CD4-positive, alpha-beta T cell treated with Interleukin-21 for 1 hour (primary cell): ENCODE data around the gene GALNT10.
"Not testable (repeated sequence)": the region's sequence is repeated elsewhere in the genome, so short reads cannot be mapped to it uniquely, and the experiment has no call there.

Source experiments
- DNase-seq: peaks from one replicate; pipeline ENCODE4 v3.0.0-alpha.2; 2020

GALNT10 gene

GRCh38 chr5:154359221-154359573, 168.7 kb downstream of the GALNT10 start:
- DNase-seq = no peak

GRCh38 chr5:154360241-154360640, 169.7 kb downstream of the GALNT10 start:
- DNase-seq = not testable (repeated sequence)

- no peak for DNase-seq
These were observed 172.9 kb downstream of the GALNT10 start for GRCh38 chr5:154363411-154363810.

GRCh38 chr5:154364771-154365170, 174.2 kb downstream of the GALNT10 start:
- DNase-seq = no peak

GRCh38 chr5:154365823-154366222, 175.3 kb downstream of the GALNT10 start:
- DNase-seq = no peak

- DNase-seq = no peak
These were observed 175.8 kb downstream of the GALNT10 start for GRCh38 chr5:154366353-154366752.

GRCh38 chr5:154367101-154367500, 176.6 kb downstream of the GALNT10 start:
- DNase-seq = no peak

GRCh38 chr5:154368041-154368800, 177.7 kb downstream of the GALNT10 start:
- no peak for DNase-seq

GRCh38 chr5:154369682-154370081, 179.1 kb downstream of the GALNT10 start:
- DNase-seq = no peak

- no peak for DNase-seq
These were observed 179.6 kb downstream of the GALNT10 start for GRCh38 chr5:154370119-154370518.

- DNase-seq = no peak
These were observed 180.3 kb downstream of the GALNT10 start for GRCh38 chr5:154370813-154371212.

- DNase-seq = no peak
These were observed 181.2 kb downstream of the GALNT10 start for GRCh38 chr5:154371687-154372086.

- no peak for DNase-seq
These were observed 182.1 kb downstream of the GALNT10 start for GRCh38 chr5:154372661-154373060.

- DNase-seq = no peak
These were observed 182.8 kb downstream of the GALNT10 start for GRCh38 chr5:154373326-154373725.

GRCh38 chr5:154373729-154374179, 183.2 kb downstream of the GALNT10 start:
- no peak for DNase-seq

- no peak for DNase-seq
These were observed 183.7 kb downstream of the GALNT10 start for GRCh38 chr5:154374264-154374663.

- DNase-seq = no peak
These were observed 184.9 kb downstream of the GALNT10 start for GRCh38 chr5:154375329-154376008.

- DNase-seq = no peak
These were observed 185.9 kb downstream of the GALNT10 start for GRCh38 chr5:154376481-154376880.

GRCh38 chr5:154377754-154378533, 187.4 kb downstream of the GALNT10 start:
- no peak for DNase-seq

- no peak for DNase-seq
These were observed 189.7 kb downstream of the GALNT10 start for GRCh38 chr5:154380263-154380662.

- DNase-seq = peak; percentile 41
These were observed 194.1 kb downstream of the GALNT10 start for GRCh38 chr5:154384480-154385235.

- DNase-seq = peak; percentile 39
These were observed 194.6 kb downstream of the GALNT10 start for GRCh38 chr5:154385236-154385512.
